Mononuclear cell (primary cell): ENCODE results near the gene LILRB5. TPM values are rescaled to one million over a fixed set of nuclear protein-coding genes. Genes with fewer than 3 reads are reported as not detected.
"Not testable (repeated sequence)": the region's sequence is repeated elsewhere in the genome, so short reads cannot be mapped to it uniquely, and the experiment has no call there.

Experiments used
- H3K27me3 ChIP-seq: 2 replicates; pipeline ENCODE4 v1.6.0; 2011; ENCODE audit warnings: low read length, control low read depth; ENCODE audit not compliant: insufficient read depth
- H3K4me1 ChIP-seq: 2 replicates; pipeline ENCODE4 v1.5.1; 2011; ENCODE audit warnings: mild to moderate bottlenecking, low read length, control low read depth; ENCODE audit not compliant: insufficient read depth
- H3K4me3 ChIP-seq: 2 replicates; pipeline ENCODE4 v1.5.1; 2011; ENCODE audit warnings: mild to moderate bottlenecking, low read length, moderate library complexity
- H3K9me3 ChIP-seq: 2 replicates; pipeline ENCODE4 v1.5.1; 2011; ENCODE audit warnings: low read depth, mild to moderate bottlenecking, control low read depth, low read length
- total RNA-seq: library from RNA; depleted of rRNA; stranded (reverse); fragments of >200 nt; gene quantifications from one replicate; pipeline ENCODE4 v1.2.3, GENCODE V29; 2012

Gene LILRB5
- total RNA-seq, result 0.10 TPM

DNA sequence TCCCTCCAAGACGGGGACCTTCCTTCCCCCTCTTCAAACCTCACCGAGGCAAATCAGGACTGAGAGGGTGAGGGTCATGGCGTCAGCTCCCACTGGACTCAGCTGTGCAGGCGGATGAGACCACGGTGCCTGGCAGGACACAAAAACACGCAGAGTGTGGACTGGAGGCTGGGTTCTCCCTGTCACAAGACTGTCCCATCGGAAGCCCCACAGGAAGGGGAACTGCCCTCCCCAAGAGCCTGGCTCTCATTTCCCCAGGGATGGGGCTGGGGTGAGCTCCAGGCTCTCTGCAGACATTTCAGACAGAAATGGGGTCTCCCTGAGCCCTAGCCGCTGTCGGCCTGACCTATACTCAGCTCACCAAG is at the start of gene LILRB5:
Gene LILRB5, minus strand, starts transcription at position 158 of the 365 bp plus-strand sequence. Its CDS starts 80 bp downstream, at position 78.
- Histone ChIP-seq H3K4me1 (peaks cover 6% of the 10 kb centered on the region), H3K9me3 (no peaks in the 10 kb centered on the region), H3K4me3 (no peak within 1 kb of the TSS)

DNA sequence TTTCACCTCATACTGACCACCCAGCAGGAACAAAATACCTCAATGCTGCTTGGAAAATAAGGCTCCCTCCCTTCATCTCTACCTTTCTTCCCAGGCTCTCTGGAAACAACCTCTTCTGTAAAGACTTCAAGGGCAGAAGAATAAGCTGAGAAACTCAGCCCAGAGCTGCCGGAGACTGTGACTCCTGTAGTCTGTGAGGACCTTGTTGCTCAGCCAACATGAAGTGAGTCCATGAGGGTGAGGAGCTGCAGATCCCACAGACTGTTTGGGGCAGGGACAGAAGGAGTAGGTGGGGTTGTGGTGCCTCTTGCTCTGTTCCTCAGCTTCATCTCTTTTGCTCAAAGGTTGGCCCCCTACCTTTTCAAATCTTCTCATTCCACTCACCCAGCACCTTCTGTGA is 48.1 kb upstream of the LILRB5 start:
- H3K4me3 ChIP-seq, result no peak overlapping the region
- H3K4me1 ChIP-seq, result peaks cover 76% of the 10 kb centered on the region
- H3K27me3 ChIP-seq, result no peaks in the 10 kb centered on the region
- H3K9me3 ChIP-seq, result no peaks in the 10 kb centered on the region

More for the DNA sequence above, at the start of gene LILRB5:
- no peaks in the 10 kb centered on the region for H3K27me3 ChIP-seq

DNA sequence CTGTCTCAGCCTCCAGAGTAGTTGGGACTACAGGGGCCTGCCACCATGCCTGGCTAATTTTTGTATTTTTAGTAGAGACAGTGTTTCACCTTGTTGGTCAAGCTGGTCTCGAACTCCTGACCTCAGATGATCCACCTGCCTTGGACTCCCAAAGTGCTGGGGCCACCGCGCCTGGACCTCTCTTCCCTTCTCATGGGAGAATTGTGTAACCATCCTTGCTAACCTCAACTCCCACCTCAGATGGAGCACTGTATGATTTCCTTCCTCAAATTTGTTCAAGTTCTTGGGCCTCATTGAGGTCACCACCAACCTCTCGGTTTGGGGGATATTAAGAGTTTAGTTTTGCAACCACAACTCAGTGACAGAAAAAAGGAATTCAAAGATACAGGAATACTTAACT is 45.2 kb upstream of the LILRB5 start:
- Histone ChIP-seq H3K9me3 (no peaks in the 10 kb centered on the region), H3K4me3 (no peak overlapping the region), H3K27me3 (no peaks in the 10 kb centered on the region), H3K4me1 (peaks cover 84% of the 10 kb centered on the region)

DNA sequence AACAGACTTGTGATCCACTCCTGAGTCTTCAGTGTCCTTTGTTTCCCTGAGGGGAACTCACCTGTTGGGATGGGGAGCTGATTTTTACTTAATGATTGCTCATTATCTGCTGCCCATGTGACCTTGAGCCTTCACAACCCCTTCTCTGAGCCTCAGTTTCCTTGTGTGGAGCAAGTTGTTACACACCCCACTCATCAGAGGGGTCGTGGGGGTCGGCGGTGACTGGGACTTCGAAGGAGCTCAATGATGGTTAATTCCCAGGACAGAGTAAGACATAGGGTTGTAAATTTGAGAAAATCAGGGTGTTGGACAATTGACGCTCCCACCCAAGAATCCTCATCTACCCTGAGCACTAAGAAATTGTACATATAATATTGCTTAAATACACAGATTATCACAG is 42.4 kb upstream of the LILRB5 start:
- Histone ChIP-seq H3K4me3 (no peak overlapping the region), H3K9me3 (no peaks in the 10 kb centered on the region), H3K27me3 (peaks cover 2% of the 10 kb centered on the region), H3K4me1 (peaks cover 56% of the 10 kb centered on the region)

DNA sequence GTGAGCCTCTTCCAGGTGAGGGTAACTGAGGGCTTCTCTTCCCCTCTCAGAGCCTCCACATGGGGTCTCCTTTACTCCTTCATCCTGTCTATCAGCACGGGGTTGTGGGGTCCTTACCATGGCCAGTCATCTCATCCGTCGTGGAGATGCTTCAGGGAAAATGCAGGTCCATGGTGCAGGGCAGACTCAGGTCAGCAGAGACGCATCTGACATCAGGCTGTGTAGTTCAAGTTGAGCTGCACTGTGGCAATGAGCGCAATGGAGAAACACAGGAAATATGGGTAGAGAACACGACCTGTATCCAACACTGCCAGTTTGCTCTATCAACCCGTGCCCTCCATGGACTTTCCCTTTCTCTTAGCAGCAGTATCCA is 42.0 kb upstream of the LILRB5 start:
- Histone ChIP-seq H3K27me3 (peaks cover 6% of the 10 kb centered on the region), H3K4me1 (peaks cover 52% of the 10 kb centered on the region), H3K4me3 (no peak overlapping the region), H3K9me3 (no peaks in the 10 kb centered on the region)

DNA sequence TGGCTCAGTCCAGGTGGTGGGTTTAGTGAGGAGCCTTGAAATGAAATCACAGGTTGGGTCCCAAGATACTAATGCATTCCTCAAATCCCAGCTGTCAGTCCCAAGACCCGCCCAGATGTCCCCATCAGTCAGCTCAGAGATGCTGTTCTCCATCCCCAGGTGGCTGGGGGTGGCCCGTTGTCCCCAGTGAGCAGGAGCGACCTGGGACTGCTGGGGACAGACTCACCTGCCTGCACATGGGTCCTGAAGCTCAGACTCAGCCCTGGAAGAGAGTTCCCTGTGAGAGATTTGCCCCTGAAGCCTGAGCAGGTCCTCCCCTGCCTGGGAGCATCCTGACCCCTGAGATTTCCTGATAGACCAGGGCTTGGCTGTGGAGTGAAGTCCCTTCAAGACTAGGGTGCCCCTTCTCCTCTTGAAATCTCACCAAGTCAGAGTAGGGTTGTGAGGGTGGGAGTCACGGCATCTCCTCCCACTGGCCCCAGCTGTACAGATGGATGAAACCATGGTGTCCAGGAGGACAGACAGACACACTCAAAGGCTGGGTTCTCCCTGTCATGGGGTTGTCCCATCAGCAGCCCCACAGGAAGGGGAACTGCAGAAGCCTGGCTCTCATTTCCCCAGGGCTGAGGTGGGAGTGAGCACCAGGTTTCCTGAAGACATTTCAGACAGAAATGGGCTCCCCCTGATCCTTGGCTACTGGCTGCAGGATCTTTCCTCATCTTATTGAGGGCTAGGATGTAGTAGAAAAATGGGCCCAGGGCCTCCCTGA is 41.5 kb upstream of the LILRB5 start:
- H3K9me3 ChIP-seq, result no peaks in the 10 kb centered on the region
- peaks cover 47% of the 10 kb centered on the region for H3K4me1 ChIP-seq
- peaks cover 11% of the 10 kb centered on the region for H3K27me3 ChIP-seq
- H3K4me3 ChIP-seq, result no peak overlapping the region

DNA sequence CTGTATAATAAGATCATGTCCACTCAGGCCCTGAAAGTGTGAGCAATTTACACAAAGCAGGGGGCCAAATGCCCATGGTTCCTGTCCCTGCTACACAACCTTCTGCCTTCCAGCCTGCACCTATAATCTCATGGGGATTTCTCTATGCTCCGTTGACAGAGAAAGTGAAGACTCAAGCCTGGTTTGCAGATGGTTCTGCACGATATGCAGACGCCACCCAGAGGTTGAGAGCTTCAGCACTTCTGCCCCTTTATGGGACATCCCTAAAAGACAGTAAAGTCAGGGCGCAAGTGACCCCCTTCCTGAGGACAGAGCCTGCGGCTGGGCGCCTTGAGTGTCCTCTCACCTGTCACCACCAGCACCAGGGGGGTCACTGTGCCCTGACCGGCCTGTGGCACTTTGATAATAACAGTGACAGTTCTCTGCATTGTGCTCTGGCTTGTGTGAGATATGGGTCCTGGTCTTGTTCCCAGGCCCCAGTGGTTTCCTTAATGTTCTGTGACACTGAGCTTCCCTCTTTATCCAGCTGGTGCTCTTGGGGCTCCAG is 40.8 kb upstream of the LILRB5 start:
- peaks cover 40% of the 10 kb centered on the region for H3K4me1 ChIP-seq
- H3K4me3 ChIP-seq, result no peak overlapping the region
- H3K9me3 ChIP-seq, result no peaks in the 10 kb centered on the region
- H3K27me3 ChIP-seq, result peaks cover 16% of the 10 kb centered on the region

DNA sequence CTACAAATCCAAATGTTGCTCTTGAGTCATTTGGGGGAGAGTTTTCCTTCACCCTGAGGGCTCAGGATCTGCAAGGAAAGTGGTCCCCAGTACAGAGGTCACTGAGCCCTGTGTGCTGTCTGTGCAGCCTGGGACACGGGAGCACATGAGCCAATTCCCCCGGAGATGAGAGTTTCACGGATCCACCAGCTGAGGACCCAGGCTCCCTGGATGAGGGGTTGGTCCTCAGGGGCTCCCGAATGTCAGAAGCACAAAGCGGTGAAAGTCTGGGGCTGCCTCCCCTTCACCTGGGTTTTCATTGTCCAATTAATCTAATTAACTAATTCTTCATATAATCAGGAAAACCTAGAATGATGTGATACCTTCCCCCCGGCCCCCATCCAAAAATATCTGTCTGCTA is 37.5 kb upstream of the LILRB5 start:
- peaks cover 32% of the 10 kb centered on the region for H3K4me1 ChIP-seq
- H3K4me3 ChIP-seq, result no peak overlapping the region
- H3K9me3 ChIP-seq, result no peaks in the 10 kb centered on the region
- H3K27me3 ChIP-seq, result peaks cover 17% of the 10 kb centered on the region

DNA sequence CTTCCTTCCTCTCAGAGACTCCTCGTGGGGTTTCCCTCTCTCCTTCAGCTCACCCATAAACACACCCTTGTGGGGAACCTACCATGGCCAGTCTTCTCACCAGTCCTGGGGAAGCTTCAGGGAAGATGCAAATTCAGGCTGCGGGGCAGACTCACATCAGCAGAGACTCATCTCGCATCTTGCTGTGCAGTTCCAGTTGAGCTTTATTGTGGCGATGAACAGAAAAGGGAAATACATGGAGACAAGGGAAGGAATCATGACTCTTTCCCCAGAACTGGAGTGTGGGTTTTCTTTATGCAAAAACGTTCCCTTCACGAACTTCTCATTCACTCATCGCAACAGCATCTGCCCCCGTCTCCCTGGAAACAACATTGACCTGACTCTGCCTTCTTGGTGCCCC is 32.1 kb upstream of the LILRB5 start:
- not testable (repeated sequence) for H3K4me3 ChIP-seq, H3K9me3 ChIP-seq
- peaks cover 12% of the 10 kb centered on the region for H3K27me3 ChIP-seq
- peaks cover 41% of the 10 kb centered on the region for H3K4me1 ChIP-seq

DNA sequence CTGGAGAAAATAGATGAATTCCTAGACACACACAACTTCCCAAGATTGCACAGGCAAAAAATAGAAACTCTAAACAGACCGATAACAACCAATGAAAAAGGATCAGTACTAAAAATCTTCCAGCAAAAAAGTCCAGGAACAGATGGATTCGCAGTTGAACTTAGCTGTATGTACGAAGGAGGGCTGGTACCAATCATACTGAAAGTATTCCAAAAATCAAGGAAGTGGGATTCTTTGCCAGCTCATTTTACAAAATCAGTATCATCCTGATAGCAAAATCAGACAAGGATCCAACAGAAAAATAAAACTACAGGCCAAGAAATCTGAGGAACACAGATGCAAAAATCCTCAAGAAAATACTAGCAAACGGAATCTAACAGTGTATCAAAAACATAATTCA is 30.4 kb upstream of the LILRB5 start:
- Histone ChIP-seq H3K4me3 (no peak overlapping the region), H3K4me1 (peaks cover 58% of the 10 kb centered on the region), H3K27me3 (no peaks in the 10 kb centered on the region), H3K9me3 (no peaks in the 10 kb centered on the region)

DNA sequence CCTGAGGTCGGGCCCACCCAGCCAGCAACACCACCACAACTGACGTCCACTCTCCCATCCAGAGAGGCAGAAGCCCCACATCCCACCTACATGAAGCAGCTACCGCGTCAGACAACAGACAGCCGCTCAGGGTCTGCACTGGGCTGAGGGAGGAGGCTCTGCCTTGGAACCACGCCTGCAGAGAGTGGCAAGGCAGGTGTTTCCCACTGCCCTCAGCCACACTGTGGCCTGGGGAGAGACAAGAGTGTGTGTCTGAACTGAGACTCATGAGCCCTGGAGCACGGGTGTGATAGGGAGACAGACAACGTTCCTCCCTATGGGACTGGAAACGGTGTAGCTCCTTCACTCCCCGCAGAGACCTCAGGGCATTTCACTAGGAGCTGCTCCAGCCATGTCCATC is 29.2 kb upstream of the LILRB5 start:
- H3K4me3 ChIP-seq, H3K9me3 ChIP-seq, H3K27me3 ChIP-seq: not testable (repeated sequence)
- H3K4me1 ChIP-seq, result peaks cover 70% of the 10 kb centered on the region

DNA sequence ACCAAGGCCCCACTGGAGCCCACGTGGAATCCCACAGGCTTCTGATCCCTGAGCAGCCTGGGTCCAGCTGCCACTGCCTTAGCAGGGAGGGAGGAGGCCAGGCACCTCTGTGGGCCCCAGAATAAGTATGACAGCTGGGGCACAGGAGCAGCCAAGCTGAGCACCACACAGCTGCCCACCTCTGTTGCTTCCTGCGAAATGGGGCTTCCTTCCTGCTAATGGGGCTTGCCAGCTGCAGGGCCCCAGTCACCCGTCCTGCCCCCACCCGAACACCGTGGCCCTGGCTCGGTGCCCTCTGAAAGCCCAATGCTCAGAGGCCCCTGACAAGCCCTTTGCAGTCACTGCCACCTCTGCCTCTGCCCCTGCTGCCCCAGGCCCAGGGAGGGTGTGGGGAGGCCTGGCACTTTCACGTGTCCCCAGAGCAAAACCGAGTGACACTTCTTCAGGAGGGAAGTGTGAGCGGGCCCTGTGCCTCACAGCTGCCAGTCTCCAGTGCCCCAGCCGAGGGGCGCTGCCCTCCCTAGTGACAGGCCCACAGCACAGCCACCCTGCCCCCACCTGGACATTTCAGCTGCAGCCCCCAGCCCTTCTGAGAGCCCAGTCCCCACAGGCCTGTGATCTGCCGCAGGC is 28.5 kb upstream of the LILRB5 start:
- H3K4me3 ChIP-seq, result not testable (repeated sequence)

DNA sequence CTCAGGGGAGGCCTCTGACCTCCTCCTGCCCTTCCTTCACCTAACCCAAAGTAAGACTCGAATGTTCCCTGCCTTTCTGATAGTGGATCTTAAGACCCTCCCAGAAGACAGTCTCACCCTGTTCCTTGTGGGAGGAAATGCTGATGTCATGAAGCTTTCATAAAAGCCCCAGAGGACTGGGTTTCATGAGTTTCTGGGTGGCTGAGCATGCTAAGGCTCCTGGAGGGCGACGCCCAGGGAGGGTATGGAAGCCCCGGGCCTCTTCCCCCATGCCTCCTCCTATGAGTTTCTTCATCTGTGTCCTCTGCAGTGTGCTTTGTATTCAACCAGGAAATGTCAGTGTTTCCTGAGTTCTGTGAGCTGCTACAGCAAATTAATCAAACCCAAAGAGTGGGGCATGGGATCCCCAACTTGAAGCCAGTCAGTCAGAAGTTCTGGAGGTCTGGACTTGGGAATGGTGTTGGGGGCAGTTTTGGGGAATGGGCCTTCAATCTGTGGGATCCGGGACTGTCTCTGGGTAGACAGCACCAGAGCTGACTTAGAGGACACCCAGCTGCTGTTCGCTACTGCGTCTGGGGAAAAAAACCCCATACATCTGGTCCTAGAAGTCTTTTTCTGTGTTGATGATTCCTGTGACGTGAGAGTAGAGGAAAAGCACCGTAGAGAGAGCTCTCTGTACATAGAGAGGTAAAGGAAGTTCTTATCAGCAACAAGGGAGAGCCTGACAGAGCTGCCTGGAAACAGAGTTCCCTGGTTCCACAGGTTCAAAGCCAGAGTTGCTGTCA is 25.8 kb upstream of the LILRB5 start:
- Histone ChIP-seq H3K4me3 (no peak overlapping the region), H3K27me3 (no peaks in the 10 kb centered on the region), H3K9me3 (no peaks in the 10 kb centered on the region), H3K4me1 (peaks cover 77% of the 10 kb centered on the region)

More for the DNA sequence above, 28.5 kb upstream of the LILRB5 start:
- peaks cover 77% of the 10 kb centered on the region for H3K4me1 ChIP-seq
- H3K27me3 ChIP-seq, H3K9me3 ChIP-seq: not testable (repeated sequence)

DNA sequence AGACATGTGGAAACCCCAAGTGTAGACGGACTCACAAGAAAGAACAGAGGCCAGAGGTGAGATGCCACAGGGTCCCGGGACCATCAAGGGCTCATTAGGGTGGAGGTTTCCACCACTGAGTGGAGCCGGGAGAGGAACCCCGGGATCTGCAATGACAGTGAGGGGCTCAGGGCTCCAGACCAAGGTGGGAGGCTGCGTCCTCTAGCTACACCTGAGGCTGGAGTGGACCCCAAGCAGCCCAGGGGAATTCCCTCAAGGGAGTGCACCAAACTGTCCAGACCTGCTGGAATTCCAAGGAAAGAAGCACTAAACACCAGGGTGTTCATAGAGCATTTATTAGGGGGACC is 24.6 kb upstream of the LILRB5 start:
- not testable (repeated sequence) for H3K4me3 ChIP-seq, H3K9me3 ChIP-seq, H3K27me3 ChIP-seq
- peaks cover 75% of the 10 kb centered on the region for H3K4me1 ChIP-seq

DNA sequence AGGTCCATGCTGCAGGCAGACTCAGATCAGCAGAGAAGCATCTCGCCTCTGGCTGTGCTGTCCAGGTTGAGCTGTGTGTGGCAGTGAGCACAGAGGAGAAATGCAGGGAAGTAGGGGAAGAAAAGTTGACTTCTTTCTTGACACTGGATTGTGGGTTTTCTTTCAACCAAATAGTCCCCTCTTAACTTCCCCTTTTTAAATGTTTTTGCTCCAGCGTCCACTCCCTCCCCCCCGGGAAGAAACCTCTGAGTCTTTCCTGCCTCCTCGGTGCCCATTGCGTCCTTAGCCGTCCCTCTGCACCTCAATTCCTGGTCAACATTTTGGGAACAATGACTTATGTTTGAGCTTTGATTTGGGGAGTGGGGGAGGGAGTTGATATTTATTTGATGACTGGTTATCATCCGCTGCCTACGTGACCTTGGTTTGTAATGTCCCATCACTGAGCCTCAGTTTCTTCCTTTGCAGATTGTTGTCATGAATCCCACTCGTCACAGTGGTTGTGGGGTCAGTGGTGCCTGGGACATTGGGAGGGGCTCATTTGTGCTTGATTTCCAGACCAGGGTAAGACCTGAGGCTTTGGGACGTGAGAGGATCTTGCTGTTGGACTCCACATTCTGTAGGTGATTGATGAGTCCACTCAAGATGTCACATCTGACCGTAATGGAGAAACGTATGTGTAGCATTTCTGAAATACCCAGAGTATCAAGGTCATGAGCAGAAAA is 24.1 kb upstream of the LILRB5 start, which contains the start of gene LILRB2:
Gene LILRB2, minus strand, starts transcription at position 104 of the 722 bp plus-strand sequence. CDS start 614 bp downstream, outside the sequence.
- Histone ChIP-seq H3K4me3 (peak within 1 kb of the TSS; percentile 55), H3K9me3 (no peaks in the 10 kb centered on the region), H3K4me1 (peaks cover 70% of the 10 kb centered on the region), H3K27me3 (no peaks in the 10 kb centered on the region)
